ENCODE measurements around the gene DNM3.

DNM3 gene

DNA sequence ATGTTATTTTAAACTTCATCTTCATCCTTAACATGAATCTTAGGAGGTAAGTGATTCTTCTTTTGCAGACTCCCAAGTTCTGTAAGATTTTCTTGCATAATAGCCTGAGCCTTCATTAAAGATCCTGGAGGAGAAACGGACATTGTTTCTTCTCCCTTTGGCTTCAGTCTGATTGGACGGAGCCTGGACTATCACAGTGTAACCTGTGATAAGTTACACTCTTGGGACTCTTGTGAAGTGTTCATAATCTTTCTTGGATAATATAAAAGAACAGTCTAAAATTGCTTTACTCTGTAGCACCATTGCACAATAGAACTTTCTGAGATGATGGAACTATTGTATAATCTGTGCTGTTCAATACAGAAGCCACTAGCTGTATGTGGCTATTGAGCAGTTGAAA lies 244.8 kb downstream of the DNM3 start:
- H3K4me3 ChIP-seq (ENCODE audit: low read depth, low read length, poor library complexity, severe bottlenecking): no peak overlapping the region
- H3K9me3 ChIP-seq (ENCODE audit: low read length): no peaks in the 10 kb centered on the region
- no peaks in the 10 kb centered on the region for H3K9me2 ChIP-seq (ENCODE audit: low read depth, low read length)
- no peaks in the 10 kb centered on the region for H3K27me3 ChIP-seq (ENCODE audit: insufficient read depth, low read length)
- H3K9ac ChIP-seq (ENCODE audit: low read length): no peak overlapping the region
- H3K36me3 ChIP-seq (ENCODE audit: insufficient read depth, low read length): no peaks in the 10 kb centered on the region
- H3K27ac ChIP-seq (ENCODE audit: low read depth, low read length, poor library complexity, severe bottlenecking): no peak overlapping the region
- H3K4me1 ChIP-seq (ENCODE audit: insufficient read depth, low read length, severe bottlenecking): no peaks in the 10 kb centered on the region
- H3K4me2 ChIP-seq (ENCODE audit: low read length): no peak overlapping the region
- H3K79me2 ChIP-seq (ENCODE audit: insufficient read depth, low read length): no peaks in the 10 kb centered on the region
- no peak overlapping the region for H2AFZ ChIP-seq (ENCODE audit: low read length)
- no peaks in the 10 kb centered on the region for H4K20me1 ChIP-seq (ENCODE audit: insufficient read depth, low read length)
- H3F3A ChIP-seq (ENCODE audit: insufficient read depth, low read length): no peaks in the 10 kb centered on the region
- no peak for TF ChIP-seq CTCF (IDR thresholded peaks at IDR 0.05; ENCODE audit: low read length)
- no peak for TF ChIP-seq EZH2 (IDR thresholded peaks at IDR 0.05; ENCODE audit: borderline replicate concordance, low read length)

DNA sequence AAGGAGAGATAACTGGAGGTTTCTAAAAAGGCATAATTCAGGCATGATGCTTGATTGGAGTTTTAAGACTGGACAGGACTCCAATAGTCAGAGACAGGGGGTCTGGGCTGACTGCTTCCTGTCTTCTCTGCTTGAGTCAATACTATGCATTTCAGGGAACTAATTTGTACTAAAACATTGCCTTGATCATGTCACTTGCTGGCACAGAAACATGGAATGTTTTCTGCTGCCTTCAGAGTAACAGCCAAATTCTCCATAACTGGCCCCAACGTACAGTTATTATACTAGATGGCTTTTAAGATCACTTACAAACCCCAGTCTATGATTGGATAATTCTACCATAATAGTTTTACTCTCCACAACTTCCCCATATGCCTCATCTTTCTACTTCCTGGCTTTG lies 247.0 kb downstream of the DNM3 start:
- no peak for TF ChIP-seq EZH2 (IDR thresholded peaks at IDR 0.05; ENCODE audit: borderline replicate concordance, low read length)
- no peak for TF ChIP-seq CTCF (IDR thresholded peaks at IDR 0.05; ENCODE audit: low read length)
- Histone ChIP-seq H3K4me3 (ENCODE audit: low read depth, low read length, poor library complexity, severe bottlenecking) (no peak overlapping the region), H3K27ac (ENCODE audit: low read depth, low read length, poor library complexity, severe bottlenecking) (no peak overlapping the region), H3K9me3 (ENCODE audit: low read length) (no peaks in the 10 kb centered on the region), H2AFZ (ENCODE audit: low read length) (no peak overlapping the region), H3K9ac (ENCODE audit: low read length) (no peak overlapping the region), H4K20me1 (ENCODE audit: insufficient read depth, low read length) (no peaks in the 10 kb centered on the region), H3K27me3 (ENCODE audit: insufficient read depth, low read length) (no peaks in the 10 kb centered on the region), H3K9me2 (ENCODE audit: low read depth, low read length) (no peaks in the 10 kb centered on the region), H3K4me2 (ENCODE audit: low read length) (no peak overlapping the region), H3K79me2 (ENCODE audit: insufficient read depth, low read length) (no peaks in the 10 kb centered on the region), H3K4me1 (ENCODE audit: insufficient read depth, low read length, severe bottlenecking) (no peaks in the 10 kb centered on the region), H3F3A (ENCODE audit: insufficient read depth, low read length) (no peaks in the 10 kb centered on the region), H3K36me3 (ENCODE audit: insufficient read depth, low read length) (no peaks in the 10 kb centered on the region)

- H3K27me3 ChIP-seq (ENCODE audit: insufficient read depth, low read length): no peaks in the 10 kb centered on the region
- no peaks in the 10 kb centered on the region for H3K4me1 ChIP-seq (ENCODE audit: insufficient read depth, low read length, severe bottlenecking)
- no peak overlapping the region for H3K9ac ChIP-seq (ENCODE audit: low read length)
- H3K36me3 ChIP-seq (ENCODE audit: insufficient read depth, low read length): no peaks in the 10 kb centered on the region
- H3K9me3 ChIP-seq (ENCODE audit: low read length): no peaks in the 10 kb centered on the region
- TF ChIP-seq EZH2 (IDR thresholded peaks at IDR 0.05; ENCODE audit: borderline replicate concordance, low read length) (no peak), CTCF (IDR thresholded peaks at IDR 0.05; ENCODE audit: low read length) (peak; percentile 83)
- H3F3A ChIP-seq (ENCODE audit: insufficient read depth, low read length): no peaks in the 10 kb centered on the region
- H3K9me2 ChIP-seq (ENCODE audit: low read depth, low read length): no peaks in the 10 kb centered on the region
- no peak overlapping the region for H3K4me2 ChIP-seq (ENCODE audit: low read length)
- no peak overlapping the region for H3K27ac ChIP-seq (ENCODE audit: low read depth, low read length, poor library complexity, severe bottlenecking)
- H3K4me3 ChIP-seq (ENCODE audit: low read depth, low read length, poor library complexity, severe bottlenecking): no peak overlapping the region
- no peaks in the 10 kb centered on the region for H3K79me2 ChIP-seq (ENCODE audit: insufficient read depth, low read length)
- no peak overlapping the region for H2AFZ ChIP-seq (ENCODE audit: low read length)
- no peaks in the 10 kb centered on the region for H4K20me1 ChIP-seq (ENCODE audit: insufficient read depth, low read length)
Observed at GRCh38 chr1:172089768-172090510, 248.6 kb downstream of the DNM3 start.

All from OCI-LY1 (cell line).